ENCODE results near the gene IQCH. TPM values are rescaled to one million over a fixed set of nuclear protein-coding genes. Genes with fewer than 3 reads are reported as not detected.
"Not testable (repeated sequence)": the region's sequence is repeated elsewhere in the genome, so short reads cannot be mapped to it uniquely, and the experiment has no call there.

Gene IQCH
- polyA plus RNA-seq, 1 of the 3 experiments (the other 2 are of a cell fraction): 0.81 TPM

DNA sequence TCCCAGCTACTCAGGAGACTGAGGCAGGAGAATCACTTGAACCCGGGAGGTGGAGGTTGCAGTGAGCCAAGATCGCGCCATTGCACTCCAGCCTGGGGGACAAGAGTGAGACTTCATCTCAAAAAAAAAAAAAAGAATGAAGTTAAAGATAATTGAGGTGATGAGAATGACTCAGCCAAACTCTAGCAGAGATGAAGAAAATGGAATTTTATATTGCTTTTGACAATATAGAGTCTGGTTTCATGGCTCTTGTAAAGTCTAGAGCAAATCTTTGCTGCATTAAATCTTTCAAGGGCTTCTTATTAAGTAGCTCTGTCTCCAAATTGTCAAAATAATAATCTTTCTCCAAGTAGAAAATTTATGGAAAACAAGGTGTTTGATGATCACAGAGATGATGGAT, 3.8 kb downstream of the IQCH start:
- H3K9me3 ChIP-seq; H3K4me2 ChIP-seq; H4K20me1 ChIP-seq (ENCODE audit: insufficient read depth); H2AFZ ChIP-seq (ENCODE audit: low read depth); H3K9ac ChIP-seq; H3K9me2 ChIP-seq; H3K4me1 ChIP-seq (ENCODE audit: control insufficient read depth in 1 of 2, insufficient read depth in 2 of 2, low read depth in 1 of 2, low read length in 1 of 2); H3K27me3 ChIP-seq (ENCODE audit: insufficient read depth); H3K79me2 ChIP-seq (ENCODE audit: insufficient read depth); H3F3A ChIP-seq (replicated peaks; ENCODE audit: insufficient read depth); DNase-seq; H3K36me3 ChIP-seq (replicated peaks in 1 of 2; ENCODE audit: control insufficient read depth in 1 of 2, insufficient read depth in 2 of 2, low read length in 1 of 2); POLR2A ChIA-PET; H3K4me3 ChIP-seq (ENCODE audit: low read depth in 2 of 2, low read length in 1 of 2); H3K27ac ChIP-seq (ENCODE audit: low read depth in 2 of 2, low read length in 1 of 2): not testable (repeated sequence)
- TF ChIP-seq, protein P1, sequence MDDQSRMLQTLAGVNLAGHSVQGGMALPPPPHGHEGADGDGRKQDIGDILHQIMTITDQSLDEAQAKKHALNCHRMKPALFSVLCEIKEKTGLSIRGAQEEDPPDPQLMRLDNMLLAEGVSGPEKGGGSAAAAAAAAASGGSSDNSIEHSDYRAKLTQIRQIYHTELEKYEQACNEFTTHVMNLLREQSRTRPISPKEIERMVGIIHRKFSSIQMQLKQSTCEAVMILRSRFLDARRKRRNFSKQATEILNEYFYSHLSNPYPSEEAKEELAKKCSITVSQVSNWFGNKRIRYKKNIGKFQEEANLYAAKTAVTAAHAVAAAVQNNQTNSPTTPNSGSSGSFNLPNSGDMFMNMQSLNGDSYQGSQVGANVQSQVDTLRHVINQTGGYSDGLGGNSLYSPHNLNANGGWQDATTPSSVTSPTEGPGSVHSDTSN (IDR thresholded peaks at IDR 0.05): peak; percentile 57
- 91% methylated on average over 3 of the region's 3 CpGs for WGBS (ENCODE audit: low lambda C conversion rate)
- CTCF ChIA-PET: interaction anchor here (1.0 to 1.2 kb wide), 2 partner anchors 18 to 312 kb away, joined by 3 to 4 read pairs; no protein-coding TSS in a partner anchor

DNA sequence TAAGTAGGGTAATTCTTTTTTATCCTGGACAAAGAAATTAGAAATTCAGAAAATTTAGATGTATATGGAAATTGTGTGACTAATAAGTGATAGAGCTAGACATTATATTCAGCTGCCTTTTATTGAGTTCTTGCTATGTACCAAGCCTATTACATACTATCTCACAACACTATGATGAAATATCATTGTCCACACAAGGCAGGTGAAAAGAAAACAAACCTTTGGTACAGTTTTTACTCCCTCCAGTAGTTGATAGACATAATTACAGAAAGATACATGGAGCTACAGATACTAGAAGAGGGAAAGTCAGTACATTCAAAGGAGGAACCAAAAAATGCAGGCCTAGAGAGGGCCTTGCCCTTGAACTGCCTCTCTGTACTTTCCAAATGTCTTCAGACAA, 4.8 kb downstream of the IQCH start:
- Histone ChIP-seq H3K27ac (ENCODE audit: low read depth in 2 of 2, low read length in 1 of 2) (no peak overlapping the region), H3K9me2 (no peaks in the 10 kb centered on the region), H3K4me2 (no peak overlapping the region), H3K27me3 (ENCODE audit: insufficient read depth) (no peaks in the 10 kb centered on the region), H3K4me3 (ENCODE audit: low read depth in 2 of 2, low read length in 1 of 2) (no peak overlapping the region), H3K79me2 (ENCODE audit: insufficient read depth) (peaks cover under 1% of the 10 kb centered on the region; the same call in 1 of the 2 replicates), H2AFZ (ENCODE audit: low read depth) (no peak overlapping the region), H3K36me3 (replicated peaks in 1 of 2; ENCODE audit: control insufficient read depth in 1 of 2, insufficient read depth in 2 of 2, low read length in 1 of 2) (no peaks in the 10 kb centered on the region), H3F3A (replicated peaks; ENCODE audit: insufficient read depth) (no peaks in the 10 kb centered on the region), H3K9me3 (no peaks in the 10 kb centered on the region), H4K20me1 (ENCODE audit: insufficient read depth) (no peaks in the 10 kb centered on the region), H3K4me1 (ENCODE audit: control insufficient read depth in 1 of 2, insufficient read depth in 2 of 2, low read depth in 1 of 2, low read length in 1 of 2) (peaks cover 0 to 3% of the 10 kb centered on the region in 2 experiments; a peak in 2 of 4 replicates), H3K9ac (no peak overlapping the region)
- POLR2A ChIA-PET: interaction anchor here (0.6 kb wide), 1 partner anchor 158 kb away, joined by 3 read pairs; no protein-coding TSS in a partner anchor
- CTCF ChIA-PET: interaction anchor here (1.2 kb wide), 1 partner anchor 313 kb away, joined by 3 read pairs; no protein-coding TSS in a partner anchor
- no peak for DNase-seq
- no peak for TF ChIP-seq POLR2AphosphoS5 (IDR thresholded peaks at IDR 0.05; ENCODE audit: low read depth, low read length)
- TF ChIP-seq, protein P1 (IDR thresholded peaks at IDR 0.05): no peak
- no peak for TF ChIP-seq TEAD4 (IDR thresholded peaks at IDR 0.05; ENCODE audit: borderline replicate concordance, insufficient read depth)
- no peak for TF ChIP-seq RXRA (IDR thresholded peaks at IDR 0.05; ENCODE audit: borderline replicate concordance, low read depth)
- no peak for TF ChIP-seq EZH2phosphoT487 (IDR thresholded peaks at IDR 0.05; ENCODE audit: borderline replicate concordance, low read depth)
- TF ChIP-seq, protein P2, sequence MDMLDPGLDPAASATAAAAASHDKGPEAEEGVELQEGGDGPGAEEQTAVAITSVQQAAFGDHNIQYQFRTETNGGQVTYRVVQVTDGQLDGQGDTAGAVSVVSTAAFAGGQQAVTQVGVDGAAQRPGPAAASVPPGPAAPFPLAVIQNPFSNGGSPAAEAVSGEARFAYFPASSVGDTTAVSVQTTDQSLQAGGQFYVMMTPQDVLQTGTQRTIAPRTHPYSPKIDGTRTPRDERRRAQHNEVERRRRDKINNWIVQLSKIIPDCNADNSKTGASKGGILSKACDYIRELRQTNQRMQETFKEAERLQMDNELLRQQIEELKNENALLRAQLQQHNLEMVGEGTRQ (IDR thresholded peaks at IDR 0.05; ENCODE audit: borderline replicate concordance, low read depth, low read length): no peak
- TF ChIP-seq EP300 (IDR thresholded peaks at IDR 0.05; ENCODE audit: borderline replicate concordance in 1 of 2, low read depth in 1 of 2, low read length in 1 of 2): no peak
- TF ChIP-seq FOSL2 (IDR thresholded peaks at IDR 0.05; ENCODE audit: borderline replicate concordance, low read depth): no peak
- TF ChIP-seq, protein P3, sequence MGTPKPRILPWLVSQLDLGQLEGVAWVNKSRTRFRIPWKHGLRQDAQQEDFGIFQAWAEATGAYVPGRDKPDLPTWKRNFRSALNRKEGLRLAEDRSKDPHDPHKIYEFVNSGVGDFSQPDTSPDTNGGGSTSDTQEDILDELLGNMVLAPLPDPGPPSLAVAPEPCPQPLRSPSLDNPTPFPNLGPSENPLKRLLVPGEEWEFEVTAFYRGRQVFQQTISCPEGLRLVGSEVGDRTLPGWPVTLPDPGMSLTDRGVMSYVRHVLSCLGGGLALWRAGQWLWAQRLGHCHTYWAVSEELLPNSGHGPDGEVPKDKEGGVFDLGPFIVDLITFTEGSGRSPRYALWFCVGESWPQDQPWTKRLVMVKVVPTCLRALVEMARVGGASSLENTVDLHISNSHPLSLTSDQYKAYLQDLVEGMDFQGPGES (IDR thresholded peaks at IDR 0.05; ENCODE audit: low read depth, low read length): no peak
- no peak for TF ChIP-seq MEF2A (IDR thresholded peaks at IDR 0.05; ENCODE audit: borderline replicate concordance, low read depth)
- TF ChIP-seq, protein P4, sequence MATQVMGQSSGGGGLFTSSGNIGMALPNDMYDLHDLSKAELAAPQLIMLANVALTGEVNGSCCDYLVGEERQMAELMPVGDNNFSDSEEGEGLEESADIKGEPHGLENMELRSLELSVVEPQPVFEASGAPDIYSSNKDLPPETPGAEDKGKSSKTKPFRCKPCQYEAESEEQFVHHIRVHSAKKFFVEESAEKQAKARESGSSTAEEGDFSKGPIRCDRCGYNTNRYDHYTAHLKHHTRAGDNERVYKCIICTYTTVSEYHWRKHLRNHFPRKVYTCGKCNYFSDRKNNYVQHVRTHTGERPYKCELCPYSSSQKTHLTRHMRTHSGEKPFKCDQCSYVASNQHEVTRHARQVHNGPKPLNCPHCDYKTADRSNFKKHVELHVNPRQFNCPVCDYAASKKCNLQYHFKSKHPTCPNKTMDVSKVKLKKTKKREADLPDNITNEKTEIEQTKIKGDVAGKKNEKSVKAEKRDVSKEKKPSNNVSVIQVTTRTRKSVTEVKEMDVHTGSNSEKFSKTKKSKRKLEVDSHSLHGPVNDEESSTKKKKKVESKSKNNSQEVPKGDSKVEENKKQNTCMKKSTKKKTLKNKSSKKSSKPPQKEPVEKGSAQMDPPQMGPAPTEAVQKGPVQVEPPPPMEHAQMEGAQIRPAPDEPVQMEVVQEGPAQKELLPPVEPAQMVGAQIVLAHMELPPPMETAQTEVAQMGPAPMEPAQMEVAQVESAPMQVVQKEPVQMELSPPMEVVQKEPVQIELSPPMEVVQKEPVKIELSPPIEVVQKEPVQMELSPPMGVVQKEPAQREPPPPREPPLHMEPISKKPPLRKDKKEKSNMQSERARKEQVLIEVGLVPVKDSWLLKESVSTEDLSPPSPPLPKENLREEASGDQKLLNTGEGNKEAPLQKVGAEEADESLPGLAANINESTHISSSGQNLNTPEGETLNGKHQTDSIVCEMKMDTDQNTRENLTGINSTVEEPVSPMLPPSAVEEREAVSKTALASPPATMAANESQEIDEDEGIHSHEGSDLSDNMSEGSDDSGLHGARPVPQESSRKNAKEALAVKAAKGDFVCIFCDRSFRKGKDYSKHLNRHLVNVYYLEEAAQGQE (IDR thresholded peaks at IDR 0.05; ENCODE audit: low read depth, low read length): no peak
- TF ChIP-seq RFX5 (IDR thresholded peaks at IDR 0.05; ENCODE audit: low read length): no peak
- TF ChIP-seq NRF1 (IDR thresholded peaks at IDR 0.05; ENCODE audit: low read depth, low read length): no peak
- TF ChIP-seq, protein P5, sequence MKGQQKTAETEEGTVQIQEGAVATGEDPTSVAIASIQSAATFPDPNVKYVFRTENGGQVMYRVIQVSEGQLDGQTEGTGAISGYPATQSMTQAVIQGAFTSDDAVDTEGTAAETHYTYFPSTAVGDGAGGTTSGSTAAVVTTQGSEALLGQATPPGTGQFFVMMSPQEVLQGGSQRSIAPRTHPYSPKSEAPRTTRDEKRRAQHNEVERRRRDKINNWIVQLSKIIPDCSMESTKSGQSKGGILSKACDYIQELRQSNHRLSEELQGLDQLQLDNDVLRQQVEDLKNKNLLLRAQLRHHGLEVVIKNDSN (IDR thresholded peaks at IDR 0.05; ENCODE audit: borderline replicate concordance, low read depth): no peak
- TF ChIP-seq RAD21 (IDR thresholded peaks at IDR 0.05; ENCODE audit: low read length): no peak
- no peak for TF ChIP-seq MXI1 (IDR thresholded peaks at IDR 0.05; ENCODE audit: low read depth, low read length)
